ENCODE data around the gene RASD2.

Gene RASD2

GRCh38 chr22:35593071-35593890 lies 52.6 kb downstream of the RASD2 start:
- no peak for DNase-seq (ENCODE audit: low spot score)
- in situ Hi-C loops (cut with MboI; ENCODE audit: low sequenced_read_pairs, unreplicated experiment) = no loop called here
- no peak for TF ChIP-seq CTCF (IDR thresholded peaks at IDR 0.05; ENCODE audit: borderline replicate concordance, control extremely low read depth, extremely low read depth, insufficient read depth, missing control alignments)

GRCh38 chr22:35593891-35594470 lies 53.4 kb downstream of the RASD2 start:
- in situ Hi-C loops (cut with MboI; ENCODE audit: low sequenced_read_pairs, unreplicated experiment) = no loop called here
- TF ChIP-seq CTCF (IDR thresholded peaks at IDR 0.05; ENCODE audit: borderline replicate concordance, control extremely low read depth, extremely low read depth, insufficient read depth, missing control alignments) = no peak

GRCh38 chr22:35594686-35595085 lies 54.1 kb downstream of the RASD2 start:
- no peak for DNase-seq (ENCODE audit: low spot score)
- TF ChIP-seq CTCF (IDR thresholded peaks at IDR 0.05; ENCODE audit: borderline replicate concordance, control extremely low read depth, extremely low read depth, insufficient read depth, missing control alignments) = no peak
- in situ Hi-C loops (cut with MboI; ENCODE audit: low sequenced_read_pairs, unreplicated experiment) = no loop called here

More at GRCh38 chr22:35593891-35594470, 53.4 kb downstream of the RASD2 start:
- DNase-seq (ENCODE audit: low spot score) = no peak

- in situ Hi-C loops (cut with MboI; ENCODE audit: low sequenced_read_pairs, unreplicated experiment) = no loop called here
- DNase-seq (ENCODE audit: low spot score) = no peak
- no peak for TF ChIP-seq CTCF (IDR thresholded peaks at IDR 0.05; ENCODE audit: borderline replicate concordance, control extremely low read depth, extremely low read depth, insufficient read depth, missing control alignments)
Measured at GRCh38 chr22:35596821-35597220, 56.2 kb downstream of the RASD2 start.

GRCh38 chr22:35597692-35598395 lies 57.2 kb downstream of the RASD2 start:
- in situ Hi-C loops (cut with MboI; ENCODE audit: low sequenced_read_pairs, unreplicated experiment) = no loop called here
- no peak for DNase-seq (ENCODE audit: low spot score)
- no peak for TF ChIP-seq CTCF (IDR thresholded peaks at IDR 0.05; ENCODE audit: borderline replicate concordance, control extremely low read depth, extremely low read depth, insufficient read depth, missing control alignments)

GRCh38 chr22:35598396-35598710 lies 57.7 kb downstream of the RASD2 start:
- no peak for TF ChIP-seq CTCF (IDR thresholded peaks at IDR 0.05; ENCODE audit: borderline replicate concordance, control extremely low read depth, extremely low read depth, insufficient read depth, missing control alignments)
- in situ Hi-C loops (cut with MboI; ENCODE audit: low sequenced_read_pairs, unreplicated experiment) = no loop called here
- DNase-seq (ENCODE audit: low spot score) = no peak
